ENCODE data around the gene GGACT.

DNA sequence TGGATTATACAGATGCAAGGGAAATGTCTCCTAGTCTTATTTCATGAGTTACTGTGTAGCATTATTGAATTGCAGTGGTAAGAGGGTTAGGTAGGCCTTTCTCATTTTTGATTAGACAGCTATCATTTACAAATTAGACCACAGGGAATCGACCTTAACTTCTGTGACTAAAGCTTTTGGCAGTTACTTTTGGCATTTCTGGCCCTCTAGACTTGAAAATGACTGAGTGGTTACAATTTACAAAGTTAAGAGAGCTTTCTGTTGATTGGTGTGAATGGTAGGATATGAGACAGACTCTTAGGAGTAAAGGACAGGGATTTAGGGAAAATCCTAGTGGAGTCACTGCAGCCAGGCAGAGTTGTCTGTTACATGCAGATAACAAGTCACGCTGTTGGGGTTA is 86.1 kb downstream of the GGACT start:
- TF ChIP-seq, protein P1, sequence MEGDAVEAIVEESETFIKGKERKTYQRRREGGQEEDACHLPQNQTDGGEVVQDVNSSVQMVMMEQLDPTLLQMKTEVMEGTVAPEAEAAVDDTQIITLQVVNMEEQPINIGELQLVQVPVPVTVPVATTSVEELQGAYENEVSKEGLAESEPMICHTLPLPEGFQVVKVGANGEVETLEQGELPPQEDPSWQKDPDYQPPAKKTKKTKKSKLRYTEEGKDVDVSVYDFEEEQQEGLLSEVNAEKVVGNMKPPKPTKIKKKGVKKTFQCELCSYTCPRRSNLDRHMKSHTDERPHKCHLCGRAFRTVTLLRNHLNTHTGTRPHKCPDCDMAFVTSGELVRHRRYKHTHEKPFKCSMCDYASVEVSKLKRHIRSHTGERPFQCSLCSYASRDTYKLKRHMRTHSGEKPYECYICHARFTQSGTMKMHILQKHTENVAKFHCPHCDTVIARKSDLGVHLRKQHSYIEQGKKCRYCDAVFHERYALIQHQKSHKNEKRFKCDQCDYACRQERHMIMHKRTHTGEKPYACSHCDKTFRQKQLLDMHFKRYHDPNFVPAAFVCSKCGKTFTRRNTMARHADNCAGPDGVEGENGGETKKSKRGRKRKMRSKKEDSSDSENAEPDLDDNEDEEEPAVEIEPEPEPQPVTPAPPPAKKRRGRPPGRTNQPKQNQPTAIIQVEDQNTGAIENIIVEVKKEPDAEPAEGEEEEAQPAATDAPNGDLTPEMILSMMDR (IDR thresholded peaks at IDR 0.05) = no peak
- TF ChIP-seq EZH2phosphoT487 (IDR thresholded peaks at IDR 0.05) (no peak), EZH2 (IDR thresholded peaks at IDR 0.05) (no peak)

All from neural progenitor cell (in vitro differentiated cells).